PC-3 (cell line): Measurements from ENCODE around the gene MLANA.

Experiments
- CTCF ChIP-seq: fragments of 300-600 bp; sonication (generic); conservative IDR thresholded peaks from 2 replicates; pipeline ENCODE4 v1.5.1; 2017; ENCODE audit warnings: antibody characterized with exemption, low read depth, mild to moderate bottlenecking, low read length
- EZH2phosphoT487 ChIP-seq: fragments of 300-600 bp; sonication (generic); IDR thresholded peaks from 2 replicates; pipeline ENCODE4 v1.6.1; 2018; ENCODE audit warnings: mild to moderate bottlenecking, antibody characterized with exemption, low read length, borderline replicate concordance

GRCh38 chr9:5917888-5918287, 27.2 kb downstream of the MLANA start:
- no peak for TF ChIP-seq CTCF
- TF ChIP-seq EZH2phosphoT487 = no peak
